HCT116 (cell line): Measurements from ENCODE around the gene DMD. TPM values are rescaled to one million over a fixed set of nuclear protein-coding genes. Genes with fewer than 3 reads are reported as not detected.

Experiments used
- ATAC-seq: fragments of 200-7000 bp; cut with Tn5 transposase; 2 replicates; pipeline ENCODE4 v1.9.1; 2020; ENCODE audit warnings: mild to moderate bottlenecking, moderate library complexity
- BruUV-seq: library from RNA; stranded (reverse); fragments of 400-500 nt; replicated peaks from 2 replicates; lab custom pipeline; 2021; lab: Mats Ljungman, UMichigan
- CTCF ChIA-PET: fragments of 300-600 bp; sonication (Branson Sonifier 250); formaldehyde crosslinking; loops from one replicate; lab custom pipeline; 2021; ENCODE audit warnings: antibody characterized with exemption; lab: Charles Lee
- POLR2A ChIA-PET: fragments of 300-600, 350-600 bp; sonication (Branson Sonifier 250); formaldehyde crosslinking; loops from one replicate; lab custom pipeline; 2021; ENCODE audit warnings: antibody characterized with exemption; lab: Charles Lee
- RAD21 ChIA-PET, 2 experiments: fragments of 300-600 bp; sonication (Branson Sonifier 250); formaldehyde crosslinking; loops; one replicate each; lab custom pipeline; 2023; ENCODE audit warnings: low total read pairs in 2 of 2; ENCODE audit not compliant: uncharacterized antibody in 2 of 2, unreplicated experiment in 2 of 2, low non-redundant PET in 1 of 2; lab: Charles Lee
- DNase-seq: peaks from one replicate; pipeline ENCODE4 v3.0.0-alpha.2; 2010; ENCODE audit warnings: low read depth, low spot score
- H2AFZ ChIP-seq: fragments of 200-600 bp; shearing (Covaris generic), sonication (generic); 2 replicates; pipeline ENCODE4 v1.6.1; 2017; ENCODE audit warnings: low read depth, mixed run types, mixed read lengths, antibody characterized with exemption, low read length; ENCODE audit not compliant: poor library complexity, severe bottlenecking
- H3K27ac ChIP-seq: 2 replicates; pipeline ENCODE4 v1.5.1; 2012; ENCODE audit warnings: low read depth, low read length
- H3K27me3 ChIP-seq: fragments of 200-600 bp; sonication (generic); 2 replicates; pipeline ENCODE4 v1.6.1; 2016; ENCODE audit warnings: mixed run types, low read length, mixed read lengths; ENCODE audit not compliant: insufficient read depth
- H3K36me3 ChIP-seq, 2 experiments: fragments of 200-500 bp in 1 of 2; fragments of 200-600 bp in 1 of 2; sonication (Bioruptor generic) in 1 of 2; sonication (generic) in 1 of 2; 2 replicates each; pipeline versions ENCODE4 v1.5.1 to v1.6.1; 2014 to 2016; ENCODE audit warnings: low read length in 2 of 2, inconsistent platforms in 1 of 2, mixed read lengths in 1 of 2, mixed run types in 1 of 2; ENCODE audit not compliant: insufficient read depth in 2 of 2, control insufficient read depth in 1 of 2
- H3K4me1 ChIP-seq, 2 experiments: fragments of 200-600 bp in 1 of 2; sonication (generic) in 1 of 2; 2 replicates each; pipeline versions ENCODE4 v1.5.1 to v1.6.1; 2012 to 2017; ENCODE audit warnings: low read length in 2 of 2, inconsistent platforms in 1 of 2, mild to moderate bottlenecking in 1 of 2, mixed read lengths in 1 of 2, mixed run types in 1 of 2, moderate library complexity in 1 of 2; ENCODE audit not compliant: insufficient read depth in 2 of 2, control insufficient read depth in 1 of 2
- H3K4me2 ChIP-seq: fragments of 200-600 bp; sonication (generic); 2 replicates; pipeline ENCODE4 v1.6.1; 2017; ENCODE audit warnings: mixed run types, low read length, mixed read lengths
- H3K4me3 ChIP-seq, 2 experiments: fragments of 200-600 bp in 1 of 2; sonication (generic) in 1 of 2; replicated peaks in 1 of 2; 2 replicates each; pipeline ENCODE4 v1.5.1; 2011 to 2016; ENCODE audit warnings: low read length in 2 of 2, control low read depth in 1 of 2, low read depth in 1 of 2, mild to moderate bottlenecking in 1 of 2, mixed read lengths in 1 of 2, mixed run types in 1 of 2
- H3K79me2 ChIP-seq: fragments of 200-600 bp; sonication (generic); 2 replicates; pipeline ENCODE4 v1.6.1; 2017; ENCODE audit warnings: mild to moderate bottlenecking, mixed run types, low read length, moderate library complexity, mixed read lengths; ENCODE audit not compliant: insufficient read depth
- H3K9ac ChIP-seq: fragments of 200-600 bp; sonication (generic); 2 replicates; pipeline ENCODE4 v1.6.1; 2016; ENCODE audit warnings: low read length, mixed read lengths
- H3K9me2 ChIP-seq: fragments of 200-600 bp; sonication (generic), shearing (Covaris generic); 2 replicates; pipeline ENCODE4 v1.6.1; 2017; ENCODE audit warnings: mixed run types, mild to moderate bottlenecking, moderate library complexity; ENCODE audit not compliant: insufficient read depth
- H3K9me3 ChIP-seq, 2 experiments: fragments of 200-500 bp in 1 of 2; fragments of 200-600 bp in 1 of 2; sonication (Bioruptor generic) in 1 of 2; sonication (generic) in 1 of 2; 2 replicates each; pipeline ENCODE4 v1.6.1; 2014 to 2017; ENCODE audit warnings: low read length in 2 of 2, mixed read lengths in 2 of 2, inconsistent platforms in 1 of 2, low read depth in 1 of 2, mild to moderate bottlenecking in 1 of 2, mixed run types in 1 of 2, moderate library complexity in 1 of 2; ENCODE audit not compliant: control insufficient read depth in 1 of 2, insufficient read depth in 1 of 2
- H4K20me1 ChIP-seq: fragments of 200-600 bp; sonication (generic), shearing (Covaris generic); 2 replicates; pipeline ENCODE4 v1.6.1; 2017; ENCODE audit warnings: mixed run types, mild to moderate bottlenecking, moderate library complexity; ENCODE audit not compliant: insufficient read depth
- CBX3 ChIP-seq: IDR thresholded peaks from 2 replicates; pipeline ENCODE4 v1.6.1; 2012; ENCODE audit warnings: low read depth
- CEBPB ChIP-seq: IDR thresholded peaks from 2 replicates; pipeline ENCODE4 v1.6.1; 2012; ENCODE audit warnings: low read depth
- EGR1 ChIP-seq: IDR thresholded peaks from 2 replicates; pipeline ENCODE4 v1.6.1; 2012; ENCODE audit warnings: low read depth
- EZH2phosphoT487 ChIP-seq: fragments of 200-600 bp; IDR thresholded peaks from 2 replicates; pipeline ENCODE4 v1.6.1; 2018; ENCODE audit warnings: antibody characterized with exemption, borderline replicate concordance
- FOSL1 ChIP-seq: IDR thresholded peaks from 2 replicates; pipeline ENCODE4 v1.6.1; 2012; ENCODE audit warnings: low read depth
- JUND ChIP-seq: IDR thresholded peaks from 2 replicates; pipeline ENCODE4 v1.6.1; 2012
- POLR2AphosphoS5 ChIP-seq: IDR thresholded peaks from 2 replicates; pipeline ENCODE4 v1.6.1; 2011; ENCODE audit warnings: mild to moderate bottlenecking, low read depth, low read length, moderate library complexity
- TCF7L2 ChIP-seq: IDR thresholded peaks from 2 replicates; pipeline ENCODE4 v1.7.0; 2011; ENCODE audit warnings: borderline replicate concordance, inconsistent platforms; ENCODE audit not compliant: insufficient read depth, insufficient read length; ENCODE audit errors: extremely low read depth
- YY1 ChIP-seq: IDR thresholded peaks from 2 replicates; pipeline ENCODE4 v1.6.1; 2011; ENCODE audit warnings: low read length, low read depth, moderate library complexity, mild to moderate bottlenecking; ENCODE audit not compliant: insufficient replicate concordance; ENCODE audit errors: extremely low read depth
- intact Hi-C: fragments of 100-400 bp; cut with micrococcal nuclease; formaldehyde crosslinking; loops from 2 replicates; pipeline ENCODE4 v1.10.0; 2022
- total RNA-seq: library from RNA; stranded (reverse); gene quantifications from one replicate; pipeline ENCODE4 v1.2.1, GENCODE V29; 2021; ENCODE audit not compliant: unreplicated experiment
- TF ChIP-seq, protein P1 (sequence below): IDR thresholded peaks from 2 replicates; pipeline ENCODE4 v1.6.1; 2012
- TF ChIP-seq, protein P2 (sequence below): IDR thresholded peaks from 2 replicates; pipeline ENCODE4 v1.6.1; 2011; ENCODE audit warnings: mild to moderate bottlenecking, low read length, moderate library complexity; ENCODE audit not compliant: insufficient replicate concordance; ENCODE audit errors: extremely low read depth
- TF ChIP-seq, protein P3 (sequence below): IDR thresholded peaks from 2 replicates; pipeline ENCODE4 v1.6.1; 2012

The DMD gene
- total RNA-seq, 1 experiment from 2014 or later, result 0.05 TPM

DNA sequence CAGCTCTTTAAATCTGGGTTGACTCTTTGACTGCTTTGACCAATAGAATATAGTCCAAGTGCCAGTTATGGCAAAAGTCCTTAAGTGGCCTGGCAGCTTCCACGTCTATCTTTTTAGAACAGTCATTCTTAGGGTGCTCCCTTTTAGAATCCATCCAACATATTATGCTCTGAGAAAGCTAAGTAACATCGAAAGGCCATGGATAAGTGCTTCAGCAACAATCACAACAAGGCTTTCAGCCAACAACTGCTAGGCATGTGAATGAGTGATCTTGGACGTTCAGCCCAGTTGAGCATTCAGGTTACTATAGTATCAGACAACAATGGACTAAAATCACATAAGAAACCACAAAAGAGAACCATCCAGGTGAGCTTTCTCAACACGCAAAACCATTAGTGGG lies 818.7 kb downstream of the DMD start:
- H3K27ac ChIP-seq, result no peak overlapping the region
- no peaks in the 10 kb centered on the region for H3K9me2 ChIP-seq
- no peak overlapping the region for H3K4me2 ChIP-seq
- RAD21 ChIA-PET, result no interaction called here
- no peaks in the 10 kb centered on the region for H3K9me3 ChIP-seq
- ATAC-seq (no peak), DNase-seq (no peak)
- no TSS peak for BruUV-seq
- H2AFZ ChIP-seq, result no peak overlapping the region
- H3K9ac ChIP-seq, result no peak overlapping the region
- H3K4me1 ChIP-seq, result no peaks in the 10 kb centered on the region
- POLR2A ChIA-PET, result no interaction called here
- CTCF ChIA-PET, result no interaction called here
- no peaks in the 10 kb centered on the region for H4K20me1 ChIP-seq
- H3K79me2 ChIP-seq, result no peaks in the 10 kb centered on the region
- no peaks in the 10 kb centered on the region for H3K36me3 ChIP-seq
- H3K4me3 ChIP-seq, result no peak overlapping the region
- TF ChIP-seq CBX3 (no peak), JUND (no peak), FOSL1 (no peak)
- intact Hi-C loops, result no loop called here
- H3K27me3 ChIP-seq, result no peaks in the 10 kb centered on the region

DNA sequence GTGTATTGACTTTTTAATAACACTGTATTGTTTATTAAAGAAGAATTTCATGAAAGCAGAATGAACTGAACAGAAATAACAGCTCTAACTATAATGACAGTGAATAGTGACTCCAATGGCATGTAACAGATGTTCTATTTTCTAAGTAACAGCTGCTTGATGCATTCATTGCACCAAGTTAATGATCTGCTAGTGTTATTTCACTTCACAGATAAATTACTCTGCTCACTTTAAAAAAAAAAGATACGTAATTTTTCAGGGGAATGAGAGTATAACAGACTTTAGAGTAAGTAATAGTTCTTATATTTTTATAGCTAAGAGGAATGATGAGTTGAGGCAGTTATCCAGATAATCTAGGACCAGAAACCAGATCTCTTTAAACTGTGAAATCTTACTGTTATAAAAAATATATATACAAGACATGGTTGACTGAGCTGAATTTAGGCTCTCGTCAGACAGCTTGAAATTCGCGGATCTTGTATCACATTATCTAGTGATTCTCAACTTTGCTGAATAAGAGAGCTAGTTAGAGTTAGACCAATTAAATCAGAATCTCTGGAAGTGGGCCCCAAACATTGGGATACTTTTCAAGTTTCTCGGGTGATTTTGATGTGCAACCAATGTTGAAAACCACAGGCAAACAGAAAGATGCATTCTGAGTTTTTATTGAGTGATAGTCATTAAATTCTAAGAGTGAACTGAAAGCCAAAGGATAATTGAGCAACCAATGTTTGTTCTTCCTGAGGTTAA lies 840.7 kb downstream of the DMD start:
- DNase-seq, result no peak
- no peaks in the 10 kb centered on the region for H3K27me3 ChIP-seq
- no peaks in the 10 kb centered on the region for H3K79me2 ChIP-seq
- CTCF ChIA-PET, result no interaction called here
- ATAC-seq, result no peak
- BruUV-seq, result no TSS peak
- TF ChIP-seq, protein P1, sequence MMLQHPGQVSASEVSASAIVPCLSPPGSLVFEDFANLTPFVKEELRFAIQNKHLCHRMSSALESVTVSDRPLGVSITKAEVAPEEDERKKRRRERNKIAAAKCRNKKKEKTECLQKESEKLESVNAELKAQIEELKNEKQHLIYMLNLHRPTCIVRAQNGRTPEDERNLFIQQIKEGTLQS, result no peak
- no peak for TF ChIP-seq CEBPB
- TF ChIP-seq EGR1, result no peak
- no peak for TF ChIP-seq EZH2phosphoT487
- TF ChIP-seq POLR2AphosphoS5, result no peak
- TF ChIP-seq, protein P2, sequence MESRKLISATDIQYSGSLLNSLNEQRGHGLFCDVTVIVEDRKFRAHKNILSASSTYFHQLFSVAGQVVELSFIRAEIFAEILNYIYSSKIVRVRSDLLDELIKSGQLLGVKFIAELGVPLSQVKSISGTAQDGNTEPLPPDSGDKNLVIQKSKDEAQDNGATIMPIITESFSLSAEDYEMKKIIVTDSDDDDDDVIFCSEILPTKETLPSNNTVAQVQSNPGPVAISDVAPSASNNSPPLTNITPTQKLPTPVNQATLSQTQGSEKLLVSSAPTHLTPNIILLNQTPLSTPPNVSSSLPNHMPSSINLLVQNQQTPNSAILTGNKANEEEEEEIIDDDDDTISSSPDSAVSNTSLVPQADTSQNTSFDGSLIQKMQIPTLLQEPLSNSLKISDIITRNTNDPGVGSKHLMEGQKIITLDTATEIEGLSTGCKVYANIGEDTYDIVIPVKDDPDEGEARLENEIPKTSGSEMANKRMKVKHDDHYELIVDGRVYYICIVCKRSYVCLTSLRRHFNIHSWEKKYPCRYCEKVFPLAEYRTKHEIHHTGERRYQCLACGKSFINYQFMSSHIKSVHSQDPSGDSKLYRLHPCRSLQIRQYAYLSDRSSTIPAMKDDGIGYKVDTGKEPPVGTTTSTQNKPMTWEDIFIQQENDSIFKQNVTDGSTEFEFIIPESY, result no peak
- no peak for TF ChIP-seq YY1
- TF ChIP-seq TCF7L2, result no peak
- TF ChIP-seq, protein P3, sequence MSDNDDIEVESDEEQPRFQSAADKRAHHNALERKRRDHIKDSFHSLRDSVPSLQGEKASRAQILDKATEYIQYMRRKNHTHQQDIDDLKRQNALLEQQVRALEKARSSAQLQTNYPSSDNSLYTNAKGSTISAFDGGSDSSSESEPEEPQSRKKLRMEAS, result no peak
- H4K20me1 ChIP-seq, result no peaks in the 10 kb centered on the region
- H3K36me3 ChIP-seq, result no peaks in the 10 kb centered on the region
- POLR2A ChIA-PET, result no interaction called here
- intact Hi-C loops, result no loop called here
- no peaks in the 10 kb centered on the region for H3K4me1 ChIP-seq
- RAD21 ChIA-PET, result no interaction called here
- no peaks in the 10 kb centered on the region for H3K9me3 ChIP-seq
- H2AFZ ChIP-seq, result no peak overlapping the region
- H3K4me2 ChIP-seq, result no peak overlapping the region
- H3K9me2 ChIP-seq, result no peaks in the 10 kb centered on the region
- no peak overlapping the region for H3K4me3 ChIP-seq
- no peak overlapping the region for H3K9ac ChIP-seq
- H3K27ac ChIP-seq, result no peak overlapping the region
